Neural cell (in vitro differentiated cells): ENCODE data around the gene MAST1. TPM values are rescaled to one million over a fixed set of nuclear protein-coding genes. Genes with fewer than 3 reads are reported as not detected.
A peak's percentile ranks its signal among the peaks of the same experiment; 100 is the strongest.

Experiments used
- H2AFZ ChIP-seq: fragments of 200-600, 300-800 bp; sonication (generic), shearing (Covaris generic); 2 replicates; pipeline ENCODE4 v1.6.0; 2014; ENCODE audit warnings: low read depth, mild to moderate bottlenecking, antibody characterized with exemption, low read length, moderate library complexity
- H3F3A ChIP-seq: fragments of 200-600 bp; shearing (Covaris generic); 2 replicates; pipeline ENCODE4 v1.6.1; 2016; ENCODE audit warnings: mild to moderate bottlenecking, moderate library complexity, mixed read lengths, antibody characterized with exemption, low read length; ENCODE audit not compliant: insufficient read depth, poor library complexity, severe bottlenecking
- H3K27ac ChIP-seq: fragments of 200-600, 300-800 bp; sonication (generic), shearing (Covaris generic); 2 replicates; pipeline ENCODE4 v1.5.1; 2014; ENCODE audit warnings: mild to moderate bottlenecking, low read length, moderate library complexity
- H3K27me3 ChIP-seq: fragments of 300-800, 200-600 bp; sonication (generic), shearing (Covaris generic); 2 replicates; pipeline ENCODE4 v1.6.0; 2014; ENCODE audit warnings: mild to moderate bottlenecking, low read depth, low read length, moderate library complexity; ENCODE audit not compliant: insufficient read depth
- H3K36me3 ChIP-seq: fragments of 300-800, 200-600 bp; sonication (generic), shearing (Covaris generic); 2 replicates; pipeline ENCODE4 v1.5.1; 2014; ENCODE audit warnings: mild to moderate bottlenecking, antibody characterized with exemption, low read length, moderate library complexity; ENCODE audit not compliant: insufficient read depth
- H3K4me2 ChIP-seq: fragments of 300-800, 200-600 bp; sonication (generic), shearing (Covaris generic); 2 replicates; pipeline ENCODE4 v1.6.0; 2014; ENCODE audit warnings: mild to moderate bottlenecking, low read length
- H3K4me3 ChIP-seq: fragments of 300-800, 200-600 bp; sonication (generic), shearing (Covaris generic); 2 replicates; pipeline ENCODE4 v1.5.1; 2014; ENCODE audit warnings: mild to moderate bottlenecking, low read length, moderate library complexity
- H3K79me2 ChIP-seq: fragments of 200-600 bp; shearing (Covaris generic); replicated peaks from 2 replicates; pipeline ENCODE4 v1.6.0; 2014; ENCODE audit warnings: mild to moderate bottlenecking, low read length, moderate library complexity; ENCODE audit not compliant: insufficient read depth
- H3K9ac ChIP-seq: fragments of 300-800, 200-600 bp; sonication (generic), shearing (Covaris generic); 2 replicates; pipeline ENCODE4 v1.6.1; 2016; ENCODE audit warnings: mild to moderate bottlenecking, low read length, mixed read lengths
- H3K9me2 ChIP-seq: fragments of 200-600 bp; shearing (Covaris generic); 2 replicates; pipeline ENCODE4 v1.6.1; 2016; ENCODE audit warnings: mild to moderate bottlenecking, low read length, mixed read lengths; ENCODE audit not compliant: insufficient read depth
- H3K9me3 ChIP-seq: fragments of 200-600, 300-800 bp; sonication (generic), shearing (Covaris generic); 2 replicates; pipeline ENCODE4 v1.6.1; 2016; ENCODE audit warnings: mild to moderate bottlenecking, mixed run types, low read length, moderate library complexity, mixed read lengths
- H4K20me1 ChIP-seq: fragments of 200-600 bp; shearing (Covaris generic); 2 replicates; pipeline ENCODE4 v1.6.1; 2016; ENCODE audit warnings: mild to moderate bottlenecking, mixed run types; ENCODE audit not compliant: insufficient read depth
- CTCF ChIP-seq: fragments of 450-650 bp; IDR thresholded peaks from 2 replicates; pipeline ENCODE4 v1.5.1; 2014; ENCODE audit warnings: antibody characterized with exemption, mild to moderate bottlenecking, moderate library complexity; ENCODE audit not compliant: poor library complexity, severe bottlenecking
- EP300 ChIP-seq: fragments of 450-650 bp; conservative IDR thresholded peaks from 2 replicates; pipeline ENCODE4 v1.6.1; 2014; ENCODE audit warnings: antibody characterized with exemption, mild to moderate bottlenecking, moderate library complexity; ENCODE audit not compliant: poor library complexity, severe bottlenecking
- EZH2 ChIP-seq: fragments of 200-600, 300-800 bp; shearing (Covaris generic), sonication (generic); IDR thresholded peaks from 2 replicates; pipeline ENCODE4 v1.6.1; 2014; ENCODE audit warnings: antibody characterized with exemption, low read length, borderline replicate concordance, mild to moderate bottlenecking; ENCODE audit not compliant: insufficient read depth, poor library complexity, severe bottlenecking
- MXI1 ChIP-seq: fragments of 450-650 bp; conservative IDR thresholded peaks from 2 replicates; pipeline ENCODE4 v1.6.1; 2014; ENCODE audit warnings: antibody characterized with exemption, mild to moderate bottlenecking; ENCODE audit not compliant: poor library complexity, severe bottlenecking
- POLR2AphosphoS5 ChIP-seq: IDR thresholded peaks from 2 replicates; pipeline ENCODE4 v1.6.1; 2012
- RAD21 ChIP-seq: fragments of 450-650 bp; conservative IDR thresholded peaks from 2 replicates; pipeline ENCODE4 v1.6.1; 2014; ENCODE audit warnings: antibody characterized with exemption, mild to moderate bottlenecking, moderate library complexity
- REST ChIP-seq: IDR thresholded peaks from 2 replicates; pipeline ENCODE4 v1.6.1; 2012; ENCODE audit warnings: borderline replicate concordance
- SMC3 ChIP-seq: fragments of 450-650 bp; conservative IDR thresholded peaks from 2 replicates; pipeline ENCODE4 v1.6.1; 2014; ENCODE audit warnings: antibody characterized with exemption, mild to moderate bottlenecking, moderate library complexity; ENCODE audit not compliant: poor library complexity
- TAF1 ChIP-seq: IDR thresholded peaks from 2 replicates; pipeline ENCODE4 v1.6.1; 2012; ENCODE audit warnings: low read depth
- polyA plus RNA-seq: library from polyadenylated mRNA; depleted of rRNA; stranded (reverse); fragments of >200 nt; gene quantifications from 2 replicates; pipeline ENCODE4 v1.2.3, GENCODE V29; 2014

Gene MAST1
- polyA plus RNA-seq, 1 donor from 2014 or later = 65.0 TPM

- peak overlapping the region; percentile 91 for H3K27ac ChIP-seq
- peak overlapping the region; percentile 83 for H3K4me2 ChIP-seq
- no peaks in the 10 kb centered on the region for H3F3A ChIP-seq
- H3K27me3 ChIP-seq = peaks cover 16% of the 10 kb centered on the region
- H4K20me1 ChIP-seq = peaks cover 7% of the 10 kb centered on the region
- peak overlapping the region; percentile 73 for H2AFZ ChIP-seq
- H3K9me2 ChIP-seq = no peaks in the 10 kb centered on the region
- peaks cover 5% of the 10 kb centered on the region for H3K36me3 ChIP-seq
- TF ChIP-seq CTCF = peak; percentile 31
- peak; percentile 96 for TF ChIP-seq EP300
- TF ChIP-seq SMC3 = no peak
- no peak for TF ChIP-seq REST
- no peak for TF ChIP-seq RAD21
- TF ChIP-seq MXI1 = peak; percentile 75
- TF ChIP-seq EZH2 = no peak
- peak; percentile 95 for TF ChIP-seq POLR2AphosphoS5
- TF ChIP-seq TAF1 = peak; percentile 76
- H3K79me2 ChIP-seq = peaks cover 33% of the 10 kb centered on the region
- no peaks in the 10 kb centered on the region for H3K9me3 ChIP-seq
- H3K9ac ChIP-seq = peak overlapping the region; percentile 100
- peak overlapping the region; percentile 92 for H3K4me3 ChIP-seq
Measured at GRCh38 chr19:12838886-12839756, 806 bp downstream of the MAST1 start.

GRCh38 chr19:12840091-12841079 lies 2.1 kb downstream of the MAST1 start:
- Histone ChIP-seq H2AFZ (no peak overlapping the region), H3K79me2 (peaks cover 33% of the 10 kb centered on the region), H4K20me1 (peaks cover 12% of the 10 kb centered on the region), H3K4me2 (peak overlapping the region; percentile 83), H3K9ac (peak overlapping the region; percentile 100), H3K9me3 (no peaks in the 10 kb centered on the region), H3K36me3 (peaks cover 5% of the 10 kb centered on the region), H3K27ac (peak overlapping the region; percentile 91), H3K4me3 (peak overlapping the region; percentile 92), H3K27me3 (peaks cover 4% of the 10 kb centered on the region), H3F3A (no peaks in the 10 kb centered on the region), H3K9me2 (no peaks in the 10 kb centered on the region)
- TF ChIP-seq TAF1 (no peak), MXI1 (no peak), REST (no peak), CTCF (no peak), POLR2AphosphoS5 (no peak), RAD21 (no peak), SMC3 (no peak), EP300 (no peak)
